Measurements from ENCODE around the gene PM20D1.

DNA sequence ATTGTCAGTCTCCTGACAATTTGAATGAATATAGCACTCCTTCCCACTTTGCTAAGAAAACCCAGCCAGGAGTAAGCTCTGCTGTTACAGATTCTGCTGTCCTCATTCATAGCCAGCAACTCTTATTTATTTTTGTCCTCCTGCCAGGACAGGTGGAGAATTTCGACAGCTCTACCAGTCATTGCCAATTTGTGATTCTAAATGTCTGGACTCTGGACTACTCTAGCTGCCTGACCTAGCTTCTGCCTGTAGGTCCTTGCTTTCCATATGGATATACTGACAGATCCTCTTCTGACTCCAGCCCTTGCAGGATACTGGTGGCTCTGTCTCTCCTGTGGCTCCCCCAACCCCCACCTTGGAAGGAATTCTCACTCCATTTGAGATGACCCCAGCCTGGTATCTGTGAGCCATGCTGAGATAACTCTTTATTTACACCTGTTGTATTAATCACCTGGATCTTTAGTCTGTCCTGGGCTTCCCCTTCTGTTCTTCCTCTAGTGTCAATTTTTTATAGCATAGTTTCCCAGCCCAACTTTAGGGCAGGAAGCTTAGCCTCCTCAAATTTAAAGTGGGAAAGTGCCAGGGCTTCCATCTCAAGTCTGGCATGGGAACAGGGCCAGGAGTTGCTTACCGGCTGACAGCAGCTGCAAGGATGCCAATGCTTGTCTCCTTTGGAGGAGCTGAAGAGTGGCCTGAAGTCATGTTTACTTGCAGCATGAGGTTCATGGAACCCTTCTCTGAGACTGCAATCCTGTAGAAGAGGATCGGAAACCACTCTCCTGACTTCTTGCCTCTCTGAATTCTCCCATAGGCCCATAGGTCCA is 6.7 kb downstream of the PM20D1 start:
- TF ChIP-seq, protein P1, sequence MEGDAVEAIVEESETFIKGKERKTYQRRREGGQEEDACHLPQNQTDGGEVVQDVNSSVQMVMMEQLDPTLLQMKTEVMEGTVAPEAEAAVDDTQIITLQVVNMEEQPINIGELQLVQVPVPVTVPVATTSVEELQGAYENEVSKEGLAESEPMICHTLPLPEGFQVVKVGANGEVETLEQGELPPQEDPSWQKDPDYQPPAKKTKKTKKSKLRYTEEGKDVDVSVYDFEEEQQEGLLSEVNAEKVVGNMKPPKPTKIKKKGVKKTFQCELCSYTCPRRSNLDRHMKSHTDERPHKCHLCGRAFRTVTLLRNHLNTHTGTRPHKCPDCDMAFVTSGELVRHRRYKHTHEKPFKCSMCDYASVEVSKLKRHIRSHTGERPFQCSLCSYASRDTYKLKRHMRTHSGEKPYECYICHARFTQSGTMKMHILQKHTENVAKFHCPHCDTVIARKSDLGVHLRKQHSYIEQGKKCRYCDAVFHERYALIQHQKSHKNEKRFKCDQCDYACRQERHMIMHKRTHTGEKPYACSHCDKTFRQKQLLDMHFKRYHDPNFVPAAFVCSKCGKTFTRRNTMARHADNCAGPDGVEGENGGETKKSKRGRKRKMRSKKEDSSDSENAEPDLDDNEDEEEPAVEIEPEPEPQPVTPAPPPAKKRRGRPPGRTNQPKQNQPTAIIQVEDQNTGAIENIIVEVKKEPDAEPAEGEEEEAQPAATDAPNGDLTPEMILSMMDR (conservative IDR thresholded peaks at IDR 0.05): no peak
- no peak for TF ChIP-seq ZFX (IDR thresholded peaks at IDR 0.05)
